HL-60/S4 treated with retinoic acid at 250 ng/mL for 4 days and 3 days (cell line): ENCODE results near the gene PTPRCAP.

Experiments used
- in situ Hi-C: fragments of 300-500 bp; cut with MboI; formaldehyde crosslinking; loops from 2 replicates; pipeline ENCODE4 v1.7.0; 2022; ENCODE audit warnings: low sequenced_read_pairs

The PTPRCAP gene

GRCh38 chr11:67398661-67399563, 38.6 kb downstream of the PTPRCAP start:
- in situ Hi-C loops, result no loop called here

GRCh38 chr11:67397986-67398660, 39.4 kb downstream of the PTPRCAP start:
- in situ Hi-C loops, result no loop called here

GRCh38 chr11:67397536-67397935, 39.9 kb downstream of the PTPRCAP start:
- in situ Hi-C loops, result no loop called here

GRCh38 chr11:67396587-67397389, 40.7 kb downstream of the PTPRCAP start:
- in situ Hi-C loops, result no loop called here

- in situ Hi-C loops, result no loop called here
Observed at GRCh38 chr11:67396259-67396581, 41.3 kb downstream of the PTPRCAP start.

- in situ Hi-C loops, result no loop called here
Observed at GRCh38 chr11:67395555-67396258, 41.8 kb downstream of the PTPRCAP start.

- in situ Hi-C loops, result no loop called here
Observed at GRCh38 chr11:67393990-67394389, 43.5 kb downstream of the PTPRCAP start.

- in situ Hi-C loops, result no loop called here
Observed at GRCh38 chr11:67393437-67393836, 44.0 kb downstream of the PTPRCAP start.

- in situ Hi-C loops, result no loop called here
Observed at GRCh38 chr11:67392183-67392715, 45.2 kb downstream of the PTPRCAP start.

GRCh38 chr11:67391304-67392182, 45.9 kb downstream of the PTPRCAP start, which contains the start of gene RAD9A:
Gene RAD9A, plus strand, starts transcription at chr11:67391986. Its CDS starts 59 bp downstream, at chr11:67392045.
- in situ Hi-C loops, result no loop called here

- in situ Hi-C loops, result no loop called here
Observed at GRCh38 chr11:67390947-67391303, 46.6 kb downstream of the PTPRCAP start.

- in situ Hi-C loops, result loop anchor here (10.0 kb wide), 1 partner anchor 125 kb away; the partner anchor contains the start of gene GRK2
Observed at GRCh38 chr11:67389477-67389876, 48.0 kb downstream of the PTPRCAP start.

GRCh38 chr11:67387518-67387917, 50.0 kb downstream of the PTPRCAP start:
- in situ Hi-C loops, result loop anchor here (10.0 kb wide), 1 partner anchor 123 kb away; the partner anchor contains the start of gene GRK2

GRCh38 chr11:67387069-67387468, 50.4 kb downstream of the PTPRCAP start:
- in situ Hi-C loops, result loop anchor here (10.0 kb wide), 1 partner anchor 122 kb away; the partner anchor contains the start of gene GRK2
